Measurements from ENCODE around the gene PLSCR5. TPM values are rescaled to one million over a fixed set of nuclear protein-coding genes. Genes with fewer than 3 reads are reported as not detected.

PLSCR5 gene
- total and polyA plus RNA-seq, 4 experiments from 2014 or later, result not detected

DNA sequence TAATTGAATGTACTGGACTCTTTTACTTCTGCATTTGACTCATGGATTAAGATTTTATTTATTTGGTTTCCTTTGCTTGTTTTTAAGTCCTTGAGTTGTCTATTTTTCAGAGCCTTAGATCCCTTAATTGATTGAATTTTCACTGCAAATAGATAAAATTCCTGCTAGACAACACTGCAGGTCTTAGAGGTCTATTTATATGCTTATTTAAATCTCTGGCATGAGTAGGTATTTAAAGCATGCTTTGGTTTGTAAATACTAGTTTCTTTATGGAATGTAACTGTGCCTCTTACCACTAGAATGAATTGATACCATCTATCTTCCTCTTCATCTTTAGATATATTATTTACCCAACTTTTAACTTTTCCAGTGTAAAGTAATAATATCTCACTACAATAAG, 20.0 kb downstream of the PLSCR5 start:
- H3K9me3 ChIP-seq (ENCODE audit: control insufficient read depth in 1 of 2, low read length in 2 of 2), result no peaks in the 10 kb centered on the region
- intact Hi-C loops (cut with micrococcal nuclease), result no loop called here
- no peak overlapping the region for H3K27ac Mint-ChIP-seq
- DNase-seq, result no peak
- H3K27me3 Mint-ChIP-seq, result peaks cover 2% of the 10 kb centered on the region in 2 donors
- no peaks in the 10 kb centered on the region for H3K36me3 ChIP-seq (ENCODE audit: insufficient read depth, low read length)
- H3K4me1 Mint-ChIP-seq, result no peaks in the 10 kb centered on the region
- no peak overlapping the region for H3K27ac ChIP-seq (ENCODE audit: low read depth, low read length)
- no peaks in the 10 kb centered on the region for H3K27me3 ChIP-seq (ENCODE audit: insufficient read depth, low read length)
- no peaks in the 10 kb centered on the region for H3K36me3 Mint-ChIP-seq
- H3K4me3 ChIP-seq (ENCODE audit: low read length in 2 of 2), result no peak overlapping the region
- no peaks in the 10 kb centered on the region for H3K4me1 ChIP-seq (ENCODE audit: insufficient read depth, low read length)
- ChIA-PET CTCF (ENCODE audit: partially characterized antibody) (no interaction called here), POLR2A (ENCODE audit: partially characterized antibody) (no interaction called here)
- peaks cover 0 to 8% (median 5%) of the 10 kb centered on the region in 8 donors for H3K9me3 Mint-ChIP-seq
- no peak overlapping the region for H3K4me3 Mint-ChIP-seq

DNA sequence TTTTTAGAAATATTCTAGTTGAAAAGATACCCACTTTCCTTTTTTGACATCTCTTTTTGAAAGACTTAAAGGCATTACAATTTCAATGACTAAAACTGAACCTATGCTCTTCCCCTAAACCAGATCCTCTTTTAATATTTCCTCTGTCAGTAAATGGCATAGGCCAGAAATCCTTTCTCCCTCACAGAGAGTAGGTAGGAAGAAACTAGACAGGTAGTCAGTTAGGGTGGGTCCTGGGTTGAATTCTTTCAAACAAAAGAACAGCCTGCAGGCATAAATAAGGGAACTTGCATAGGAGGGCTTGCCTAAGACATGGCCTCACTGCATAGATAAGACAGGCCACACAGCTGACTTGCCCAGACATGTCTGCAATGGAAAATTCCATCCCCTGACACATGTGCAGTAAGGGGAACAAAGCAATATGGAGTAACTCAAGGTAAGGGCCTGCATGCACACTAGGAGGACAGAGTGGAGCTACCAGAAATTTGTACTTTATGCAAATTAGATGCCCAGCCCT, 23.1 kb downstream of the PLSCR5 start:
- no peak overlapping the region for H3K4me3 Mint-ChIP-seq
- H3K36me3 ChIP-seq (ENCODE audit: insufficient read depth, low read length), result no peaks in the 10 kb centered on the region
- CTCF ChIA-PET (ENCODE audit: partially characterized antibody), result interaction anchor here (1.7 to 3.4 kb wide), 2 partner anchors 12 to 393 kb away, joined by 4 to 12 read pairs; no protein-coding TSS in a partner anchor
- peaks cover 0 to 8% (median 5%) of the 10 kb centered on the region in 8 donors for H3K9me3 Mint-ChIP-seq
- intact Hi-C loops (cut with micrococcal nuclease), result no loop called here
- DNase-seq, result no peak
- H3K27me3 Mint-ChIP-seq, result peaks cover 2% of the 10 kb centered on the region in 2 donors
- no peaks in the 10 kb centered on the region for H3K36me3 Mint-ChIP-seq
- no peaks in the 10 kb centered on the region for H3K4me1 ChIP-seq (ENCODE audit: insufficient read depth, low read length)
- no peak overlapping the region for H3K27ac ChIP-seq (ENCODE audit: low read depth, low read length)
- H3K4me3 ChIP-seq (ENCODE audit: low read length in 2 of 2), result no peak overlapping the region
- no peaks in the 10 kb centered on the region for H3K9me3 ChIP-seq (ENCODE audit: control insufficient read depth in 1 of 2, low read length in 2 of 2)
- POLR2A ChIA-PET (ENCODE audit: partially characterized antibody), result no interaction called here
- no peak overlapping the region for H3K27ac Mint-ChIP-seq
- no peaks in the 10 kb centered on the region for H3K27me3 ChIP-seq (ENCODE audit: insufficient read depth, low read length)
- H3K4me1 Mint-ChIP-seq, result no peaks in the 10 kb centered on the region

DNA sequence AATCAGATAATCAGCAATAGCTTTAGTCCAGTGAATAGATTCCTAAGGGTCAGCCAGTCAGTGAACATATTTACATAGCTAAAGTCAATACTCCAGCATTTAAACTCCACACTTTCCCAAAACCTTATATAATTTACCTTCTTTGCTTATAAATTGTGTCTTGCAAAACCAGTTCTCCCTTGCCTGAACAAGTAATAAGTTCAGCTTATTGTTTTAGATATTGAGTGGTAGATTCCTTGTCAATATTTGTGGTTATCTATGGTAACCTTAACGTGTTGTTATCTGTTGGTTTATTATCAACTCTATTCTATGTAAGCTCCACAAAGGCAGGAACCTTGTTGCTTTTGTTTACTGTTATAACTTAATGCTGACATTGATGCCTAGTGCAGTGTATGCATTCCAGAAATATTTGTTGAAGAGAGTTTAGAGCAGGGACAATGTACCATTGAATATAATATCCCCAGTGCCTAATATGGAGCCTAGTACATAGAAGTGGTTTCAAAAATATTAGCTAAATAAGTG, 24.0 kb downstream of the PLSCR5 start:
- ChIA-PET CTCF (ENCODE audit: partially characterized antibody) (interaction anchor here (0.7 to 3.4 kb wide), 7 partner anchors 9 to 392 kb away, joined by 3 to 12 read pairs (median 3); no protein-coding TSS in a partner anchor), POLR2A (ENCODE audit: partially characterized antibody) (no interaction called here)
- no peaks in the 10 kb centered on the region for H3K4me1 Mint-ChIP-seq
- H3K27ac Mint-ChIP-seq, result no peak overlapping the region
- Histone ChIP-seq H3K27ac (ENCODE audit: low read depth, low read length) (no peak overlapping the region), H3K4me1 (ENCODE audit: insufficient read depth, low read length) (no peaks in the 10 kb centered on the region), H3K4me3 (ENCODE audit: low read length in 2 of 2) (no peak overlapping the region), H3K9me3 (ENCODE audit: control insufficient read depth in 1 of 2, low read length in 2 of 2) (no peaks in the 10 kb centered on the region), H3K36me3 (ENCODE audit: insufficient read depth, low read length) (no peaks in the 10 kb centered on the region), H3K27me3 (ENCODE audit: insufficient read depth, low read length) (no peaks in the 10 kb centered on the region)
- no peak overlapping the region for H3K4me3 Mint-ChIP-seq
- peaks cover 0 to 8% (median 5%) of the 10 kb centered on the region in 8 donors for H3K9me3 Mint-ChIP-seq
- intact Hi-C loops (cut with micrococcal nuclease), result no loop called here
- H3K36me3 Mint-ChIP-seq, result no peaks in the 10 kb centered on the region
- H3K27me3 Mint-ChIP-seq, result peaks cover 0 to 2% of the 10 kb centered on the region in 2 donors
- no peak for DNase-seq

DNA sequence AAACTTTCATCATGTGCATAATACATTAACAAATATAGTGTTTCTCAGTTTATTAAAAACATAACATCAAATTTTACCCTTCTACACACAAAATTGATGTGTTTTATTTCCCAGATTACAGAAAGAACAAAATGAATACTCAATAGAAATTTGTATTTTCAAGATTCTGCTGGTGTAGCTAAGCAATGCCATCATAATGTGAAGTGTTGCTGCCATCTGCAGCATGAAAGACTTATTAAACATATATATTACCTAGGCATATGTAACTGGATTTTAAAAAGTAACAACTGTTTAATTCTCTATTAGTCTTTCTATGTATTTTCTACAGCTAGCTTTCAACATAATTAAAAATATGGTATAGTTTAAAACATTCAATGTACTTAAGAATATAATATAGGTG, 27.5 kb downstream of the PLSCR5 start:
- Histone ChIP-seq H3K9me3 (ENCODE audit: control insufficient read depth in 1 of 2, low read length in 2 of 2) (no peaks in the 10 kb centered on the region), H3K27ac (ENCODE audit: low read depth, low read length) (no peak overlapping the region), H3K4me1 (ENCODE audit: insufficient read depth, low read length) (no peaks in the 10 kb centered on the region), H3K27me3 (ENCODE audit: insufficient read depth, low read length) (no peaks in the 10 kb centered on the region), H3K4me3 (ENCODE audit: low read length in 2 of 2) (no peak overlapping the region), H3K36me3 (ENCODE audit: insufficient read depth, low read length) (no peaks in the 10 kb centered on the region)
- Mint-ChIP-seq H3K9me3 (peaks cover 0 to 3% (median under 1%) of the 10 kb centered on the region in 8 donors), H3K4me3 (no peak overlapping the region), H3K27ac (no peak overlapping the region), H3K36me3 (no peaks in the 10 kb centered on the region), H3K27me3 (no peaks in the 10 kb centered on the region), H3K4me1 (no peaks in the 10 kb centered on the region)
- intact Hi-C loops (cut with micrococcal nuclease), result loop anchor here (1.0 kb wide), 3 partner anchors 358 to 512 kb away; no protein-coding TSS in a partner anchor
- ChIA-PET CTCF (ENCODE audit: partially characterized antibody) (interaction anchor here (0.8 to 2.5 kb wide), 12 partner anchors 9 to 514 kb away, joined by 3 to 37 read pairs (median 4); no protein-coding TSS in a partner anchor), POLR2A (ENCODE audit: partially characterized antibody) (no interaction called here)
- peak in 4 of 5 donors; percentile 27 to 35 (median 29) for DNase-seq

DNA sequence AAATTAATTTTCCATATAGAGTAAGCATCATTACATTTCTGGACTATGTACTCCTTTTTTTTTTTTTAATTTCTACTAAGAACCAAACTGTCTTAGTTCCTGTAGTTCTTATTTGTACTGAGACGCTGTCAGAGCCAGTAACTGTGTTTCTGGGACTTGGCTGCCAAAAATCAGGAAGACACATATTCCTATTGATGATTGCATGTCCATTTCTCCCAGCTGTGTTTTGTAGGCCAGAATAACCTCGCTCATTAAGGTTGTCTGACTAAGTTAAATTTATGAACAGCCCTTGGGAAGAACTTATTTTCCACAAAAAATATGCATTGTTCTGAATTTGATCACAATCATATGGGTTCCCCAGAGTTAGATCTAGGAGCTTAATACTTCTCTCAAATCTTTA, 29.5 kb downstream of the PLSCR5 start:
- Mint-ChIP-seq H3K27ac (no peak overlapping the region), H3K4me3 (no peak overlapping the region), H3K36me3 (no peaks in the 10 kb centered on the region), H3K9me3 (no peaks in the 10 kb centered on the region), H3K27me3 (peaks cover 0 to 3% of the 10 kb centered on the region in 2 donors), H3K4me1 (no peaks in the 10 kb centered on the region)
- ChIA-PET CTCF (ENCODE audit: partially characterized antibody) (interaction anchor here (2.9 kb wide), 1 partner anchor 386 kb away, joined by 14 read pairs; no protein-coding TSS in a partner anchor), POLR2A (ENCODE audit: partially characterized antibody) (no interaction called here)
- Histone ChIP-seq H3K27me3 (ENCODE audit: insufficient read depth, low read length) (no peaks in the 10 kb centered on the region), H3K4me3 (ENCODE audit: low read length in 2 of 2) (no peak overlapping the region), H3K27ac (ENCODE audit: low read depth, low read length) (no peak overlapping the region), H3K9me3 (ENCODE audit: control insufficient read depth in 1 of 2, low read length in 2 of 2) (no peaks in the 10 kb centered on the region), H3K36me3 (ENCODE audit: insufficient read depth, low read length) (no peaks in the 10 kb centered on the region), H3K4me1 (ENCODE audit: insufficient read depth, low read length) (no peaks in the 10 kb centered on the region)
- no peak for DNase-seq
- intact Hi-C loops (cut with micrococcal nuclease), result no loop called here

DNA sequence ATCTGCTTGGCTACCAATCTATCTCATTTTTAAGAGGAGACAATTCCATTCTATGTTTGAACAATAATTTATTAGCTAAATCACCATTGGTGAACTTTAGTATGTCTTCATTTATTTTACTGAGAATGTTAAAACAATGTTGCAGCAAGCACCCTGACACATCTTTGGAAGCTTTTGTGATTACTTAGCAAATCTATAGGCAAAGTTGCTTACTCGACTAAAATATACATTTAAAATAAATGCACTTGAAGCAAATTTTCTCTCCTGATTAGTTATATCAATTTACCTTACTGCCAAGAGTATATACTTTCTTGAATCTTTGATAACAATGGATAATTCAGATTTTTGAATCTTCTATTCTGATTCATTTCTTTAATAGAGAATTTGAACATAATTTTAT, 31.0 kb downstream of the PLSCR5 start:
- H3K4me1 Mint-ChIP-seq, result no peaks in the 10 kb centered on the region
- no peak for DNase-seq
- no peaks in the 10 kb centered on the region for H3K4me1 ChIP-seq (ENCODE audit: insufficient read depth, low read length)
- H3K36me3 Mint-ChIP-seq, result no peaks in the 10 kb centered on the region
- no peak overlapping the region for H3K4me3 Mint-ChIP-seq
- no peak overlapping the region for H3K27ac ChIP-seq (ENCODE audit: low read depth, low read length)
- H3K27me3 ChIP-seq (ENCODE audit: insufficient read depth, low read length), result no peaks in the 10 kb centered on the region
- H3K9me3 Mint-ChIP-seq, result no peaks in the 10 kb centered on the region
- peaks cover 0 to 3% of the 10 kb centered on the region in 2 donors for H3K27me3 Mint-ChIP-seq
- no peak overlapping the region for H3K4me3 ChIP-seq (ENCODE audit: low read length in 2 of 2)
- POLR2A ChIA-PET (ENCODE audit: partially characterized antibody), result no interaction called here
- H3K9me3 ChIP-seq (ENCODE audit: control insufficient read depth in 1 of 2, low read length in 2 of 2), result no peaks in the 10 kb centered on the region
- H3K27ac Mint-ChIP-seq, result no peak overlapping the region
- CTCF ChIA-PET (ENCODE audit: partially characterized antibody), result interaction anchor here (1.2 to 2.9 kb wide), 2 partner anchors 354 to 384 kb away, joined by 4 to 14 read pairs; no protein-coding TSS in a partner anchor
- no peaks in the 10 kb centered on the region for H3K36me3 ChIP-seq (ENCODE audit: insufficient read depth, low read length)
- intact Hi-C loops (cut with micrococcal nuclease), result no loop called here

DNA sequence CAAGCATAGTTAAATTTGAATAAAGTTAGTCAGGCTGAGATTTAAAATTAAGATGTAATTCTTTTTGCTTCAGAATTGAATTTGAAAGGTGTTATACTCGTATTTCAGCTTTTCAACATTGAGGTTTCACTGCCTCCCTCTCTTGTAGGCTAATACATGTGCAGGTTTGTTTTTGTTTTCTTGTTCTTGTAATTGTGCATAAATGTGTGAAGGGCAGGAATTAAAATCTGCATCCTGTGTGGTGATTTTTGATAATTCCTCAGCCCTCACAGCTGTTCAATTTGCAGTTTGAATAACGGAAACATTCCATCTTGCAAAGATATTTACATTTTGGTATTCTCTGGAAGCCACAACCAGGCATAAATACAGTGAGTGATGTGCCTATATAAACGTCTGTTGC, 35.8 kb downstream of the PLSCR5 start:
- Histone ChIP-seq H3K9me3 (ENCODE audit: control insufficient read depth in 1 of 2, low read length in 2 of 2) (no peaks in the 10 kb centered on the region), H3K27ac (ENCODE audit: low read depth, low read length) (no peak overlapping the region), H3K27me3 (ENCODE audit: insufficient read depth, low read length) (no peaks in the 10 kb centered on the region), H3K36me3 (ENCODE audit: insufficient read depth, low read length) (no peaks in the 10 kb centered on the region), H3K4me3 (ENCODE audit: low read length in 2 of 2) (no peak overlapping the region), H3K4me1 (ENCODE audit: insufficient read depth, low read length) (no peaks in the 10 kb centered on the region)
- no peak for DNase-seq
- POLR2A ChIA-PET (ENCODE audit: partially characterized antibody), result no interaction called here
- intact Hi-C loops (cut with micrococcal nuclease), result no loop called here
- Mint-ChIP-seq H3K4me1 (no peaks in the 10 kb centered on the region), H3K27ac (no peak overlapping the region), H3K4me3 (no peak overlapping the region), H3K9me3 (peaks cover 0 to 1% (median 0%) of the 10 kb centered on the region in 8 donors), H3K27me3 (peaks cover 0 to 5% of the 10 kb centered on the region in 2 donors), H3K36me3 (no peaks in the 10 kb centered on the region)
- CTCF ChIA-PET (ENCODE audit: partially characterized antibody), result interaction anchor here (1.3 to 1.4 kb wide), 2 partner anchors 9 to 11 kb away, joined by 3 to 4 read pairs; no protein-coding TSS in a partner anchor
